Fibroblast of the aortic adventitia (primary cell): ENCODE results near the gene RAB9A. TPM values are rescaled to one million over a fixed set of nuclear protein-coding genes. Genes with fewer than 3 reads are reported as not detected.

Experiments
- DNase-seq: peaks from one replicate; pipeline ENCODE4 v3.0.0-alpha.2; 2010; ENCODE audit warnings: low read depth
- H3K4me3 ChIP-seq: 2 replicates; pipeline ENCODE4 v1.5.1; 2011; ENCODE audit warnings: low read depth, mild to moderate bottlenecking, control low read depth, low read length, moderate library complexity
- CTCF ChIP-seq: IDR thresholded peaks from 2 replicates; pipeline ENCODE4 v1.5.1; 2011; ENCODE audit warnings: mild to moderate bottlenecking, low read length, control low read depth, inconsistent platforms; ENCODE audit not compliant: insufficient read depth
- total RNA-seq: library from RNA; depleted of rRNA; stranded (reverse); fragments of >200 nt; gene quantifications from 2 replicates; pipeline ENCODE4 v1.2.3, GENCODE V29; 2012; ENCODE audit warnings: low replicate concordance

RAB9A gene
- total RNA-seq, 1 donor = 36.0 TPM

DNA sequence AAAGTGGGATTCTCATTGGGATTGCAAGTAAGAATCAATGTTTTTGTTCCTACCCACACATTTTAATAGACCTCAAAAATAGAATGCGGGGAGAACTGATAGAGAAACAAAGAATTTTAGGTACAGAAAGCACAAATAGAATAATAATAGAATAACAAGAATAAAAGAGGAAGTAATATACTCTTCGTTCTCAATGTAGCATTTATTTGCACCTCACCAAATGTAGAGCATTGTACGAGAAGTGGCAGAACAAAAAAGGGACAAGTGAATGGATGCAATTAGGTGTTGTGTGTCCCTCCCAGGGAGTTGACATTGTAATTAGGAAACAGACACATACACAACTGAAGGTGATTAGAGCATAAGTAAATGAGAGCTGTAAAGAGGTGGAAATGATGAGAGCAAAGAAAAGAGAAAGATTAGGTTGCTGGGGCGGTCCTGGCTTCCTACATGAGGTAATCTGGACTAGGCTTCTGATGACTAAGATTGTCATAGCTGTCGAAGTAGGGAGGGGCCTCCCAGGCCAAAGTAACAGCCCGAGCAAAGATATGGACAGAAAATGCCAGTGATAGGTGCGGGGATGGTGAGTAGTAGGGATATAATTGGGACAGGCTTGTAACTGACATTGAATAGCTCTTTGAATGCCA is 10.4 kb downstream of the RAB9A start:
- TF ChIP-seq CTCF = no peak
- peak; percentile 20 for DNase-seq
- no peak overlapping the region for H3K4me3 ChIP-seq

DNA sequence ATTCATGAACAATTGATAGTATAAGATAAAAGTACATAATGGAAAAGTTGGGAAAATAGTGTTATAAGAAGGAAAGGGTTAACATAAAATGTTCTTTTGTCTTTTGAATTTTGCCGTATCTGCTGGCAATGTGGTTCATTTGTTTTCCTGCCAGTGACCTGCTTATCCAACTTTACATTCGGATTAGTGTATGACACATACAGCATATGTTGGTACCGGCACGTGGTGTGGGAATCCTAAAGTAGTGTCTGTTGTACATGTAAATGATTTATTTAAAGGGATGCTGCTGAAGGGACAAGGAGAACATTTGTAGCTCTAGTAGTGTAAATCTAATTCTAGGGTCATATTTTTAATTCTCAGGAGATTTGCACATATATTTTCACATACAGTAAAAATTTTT is 11.5 kb downstream of the RAB9A start:
- TF ChIP-seq CTCF = no peak
- no peak for DNase-seq
- no peak overlapping the region for H3K4me3 ChIP-seq

GRCh38 chrX:13702111-13702789 is 13.3 kb downstream of the RAB9A start:
- no peak for DNase-seq
- no peak for TF ChIP-seq CTCF
- no peak overlapping the region for H3K4me3 ChIP-seq

GRCh38 chrX:13703135-13703534 is 14.2 kb downstream of the RAB9A start:
- no peak for DNase-seq
- TF ChIP-seq CTCF = no peak
- H3K4me3 ChIP-seq = no peak overlapping the region

- H3K4me3 ChIP-seq = no peak overlapping the region
- no peak for TF ChIP-seq CTCF
- no peak for DNase-seq
These were observed 14.7 kb downstream of the RAB9A start for GRCh38 chrX:13703589-13703988.

- DNase-seq = no peak
- no peak overlapping the region for H3K4me3 ChIP-seq
- TF ChIP-seq CTCF = no peak
These were observed 22.2 kb downstream of the RAB9A start for GRCh38 chrX:13711141-13711540.
